NCI-H524 (cell line): ENCODE measurements around the gene KIF1B.
"Not testable (repeated sequence)": the region's sequence is repeated elsewhere in the genome, so short reads cannot be mapped to it uniquely, and the experiment has no call there.

Experiments used
- DNase-seq, 2 experiments: peaks; one replicate each; lab custom pipeline; 2025; lab: John Stamatoyannopoulos, UW

Gene KIF1B

DNA sequence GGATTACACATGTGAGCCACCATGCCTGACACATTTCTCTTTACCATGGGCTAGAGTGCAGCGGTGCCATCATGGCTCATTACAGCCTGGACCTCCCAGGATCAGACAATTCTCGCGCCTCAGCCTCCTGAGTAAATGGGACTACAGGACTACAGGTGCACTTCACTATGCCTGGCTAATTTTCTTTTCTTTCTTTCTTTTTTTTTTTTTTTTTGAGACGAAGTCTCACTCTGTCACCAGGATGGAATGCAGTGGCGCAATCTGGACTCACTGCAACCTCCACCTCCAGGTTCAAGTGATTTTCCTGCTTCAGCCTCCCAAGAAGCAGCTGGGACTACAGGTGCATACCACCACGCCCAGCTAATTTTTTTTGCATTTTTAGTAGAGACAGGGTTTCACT lies 14.8 kb upstream of the KIF1B start:
- no peak for DNase-seq

DNA sequence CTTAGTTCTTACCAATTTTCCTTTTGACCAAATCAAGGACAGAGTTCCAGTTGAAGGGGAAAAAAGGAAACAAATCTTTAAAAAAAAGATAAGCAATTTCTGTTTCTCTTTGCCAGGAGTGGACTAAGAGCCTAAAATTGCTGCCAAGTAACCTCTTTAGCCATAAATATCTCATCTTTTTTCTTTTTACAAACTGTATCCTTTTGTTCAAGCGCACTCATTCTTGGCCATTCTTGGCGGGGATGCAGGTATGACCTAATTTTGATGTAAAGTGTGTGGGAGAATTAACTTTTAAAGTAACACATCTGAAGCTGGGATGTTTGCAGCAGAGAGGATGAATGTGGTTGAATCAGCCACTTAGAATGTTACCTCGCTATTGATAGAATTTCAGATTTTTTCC lies 13.4 kb upstream of the KIF1B start:
- DNase-seq, result no peak

DNA sequence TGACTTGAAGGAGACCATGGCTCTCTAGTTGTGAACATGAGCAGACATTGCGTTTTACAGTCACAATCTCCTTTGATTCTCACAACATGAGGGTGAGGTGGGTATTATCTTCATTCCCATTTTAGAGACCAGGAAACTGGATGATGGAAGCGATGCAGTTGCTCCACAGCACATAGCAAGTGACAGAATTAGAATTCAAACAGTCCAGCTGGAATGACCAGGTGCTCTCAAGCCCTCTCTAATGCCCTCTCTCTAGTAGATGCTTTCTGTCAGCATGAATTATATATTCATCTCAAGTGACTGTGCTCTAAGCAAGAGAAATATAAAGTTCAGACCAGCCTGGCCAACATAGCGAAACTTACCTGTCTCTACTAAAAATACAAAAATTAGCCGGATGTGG lies 9.8 kb upstream of the KIF1B start:
- DNase-seq, result peak in 1 of 2 experiments; percentile 10

DNA sequence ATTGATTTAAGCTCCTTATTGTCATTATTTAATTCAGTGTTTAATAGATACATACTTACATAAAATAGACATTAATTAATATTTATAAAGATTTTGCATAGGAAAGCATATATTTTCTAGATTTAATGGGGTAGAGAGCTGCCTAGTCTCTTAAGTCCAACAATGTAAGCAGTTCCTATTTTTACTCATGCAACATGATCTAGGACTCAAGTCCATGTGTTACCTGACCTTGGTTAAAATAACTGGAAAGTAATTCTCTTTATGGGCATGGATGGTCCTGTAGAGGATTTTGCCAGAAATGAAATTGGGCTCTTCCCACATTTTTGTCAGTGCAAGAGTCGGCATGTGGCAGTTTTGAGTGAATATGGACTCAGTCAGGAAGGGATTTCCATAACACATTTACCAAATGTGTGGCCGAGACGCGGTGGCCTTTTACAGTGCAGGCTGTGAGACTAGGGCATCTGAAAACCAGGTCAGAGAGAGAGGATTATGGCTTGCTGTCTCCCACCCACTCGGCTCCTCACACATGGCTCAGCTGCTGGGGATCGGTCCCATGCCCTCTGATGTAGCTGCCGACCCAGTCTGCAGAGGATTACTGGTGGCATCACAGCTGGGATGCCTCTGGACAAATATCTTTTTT lies 6.2 kb upstream of the KIF1B start:
- DNase-seq, result peak; percentile 17 to 63

DNA sequence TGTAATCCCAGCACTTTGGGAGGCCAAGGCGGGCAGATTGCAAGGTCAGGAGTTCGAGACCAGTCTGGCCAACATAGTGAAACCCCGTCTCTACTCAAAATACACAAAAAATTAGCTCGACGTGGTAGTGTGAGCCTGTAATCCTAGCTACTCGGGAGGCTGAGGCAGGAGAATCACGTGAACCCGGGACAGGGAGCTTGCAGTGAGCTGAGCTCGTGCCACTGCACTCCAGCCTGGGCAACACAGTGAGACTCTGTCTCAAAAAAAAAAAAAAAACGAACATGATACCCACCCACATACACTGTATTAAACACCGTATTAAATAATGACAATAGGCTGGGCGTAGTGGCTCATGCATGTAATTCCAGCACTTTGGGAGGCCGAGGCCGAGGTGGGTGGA lies 5.2 kb upstream of the KIF1B start:
- not testable (repeated sequence) for DNase-seq

DNA sequence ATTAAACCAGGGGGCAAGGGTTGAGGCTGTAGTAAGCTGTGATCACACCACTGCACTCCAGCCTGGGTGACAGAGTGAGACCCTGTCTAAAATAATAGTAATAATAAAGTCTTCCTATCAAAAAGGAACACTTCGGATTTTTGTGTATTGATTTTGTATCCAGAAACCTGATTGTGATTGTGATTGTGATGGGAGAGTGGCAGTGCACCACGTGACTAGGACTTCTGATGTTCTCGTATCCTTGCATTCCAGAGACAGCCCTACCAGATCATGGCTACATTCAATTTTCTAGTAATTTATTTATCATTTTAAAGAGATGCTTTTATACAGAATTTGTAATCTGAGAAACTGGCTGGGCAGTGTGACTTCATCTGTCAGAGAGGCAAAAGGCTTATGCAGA lies 2.6 kb upstream of the KIF1B start:
- DNase-seq, result no peak

DNA sequence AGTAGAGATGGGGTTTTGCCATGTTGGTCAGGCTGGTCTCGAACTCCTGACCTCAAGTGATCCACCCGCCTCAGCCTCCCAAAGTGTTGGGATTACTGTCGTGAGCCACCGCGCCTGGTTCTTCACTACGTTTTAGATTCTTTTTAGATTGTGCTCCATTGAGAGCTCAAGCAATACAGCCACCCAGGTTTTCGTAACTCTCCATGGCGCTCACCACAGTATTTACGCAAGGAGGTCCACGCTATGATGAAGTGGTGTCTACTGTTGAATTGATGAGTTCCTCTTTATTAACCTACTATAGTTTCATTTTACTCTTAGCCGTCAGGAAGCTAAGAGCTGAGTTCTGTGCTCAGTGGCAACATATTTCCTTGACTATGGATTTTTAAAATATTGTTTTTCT lies 1.8 kb upstream of the KIF1B start:
- no peak for DNase-seq

DNA sequence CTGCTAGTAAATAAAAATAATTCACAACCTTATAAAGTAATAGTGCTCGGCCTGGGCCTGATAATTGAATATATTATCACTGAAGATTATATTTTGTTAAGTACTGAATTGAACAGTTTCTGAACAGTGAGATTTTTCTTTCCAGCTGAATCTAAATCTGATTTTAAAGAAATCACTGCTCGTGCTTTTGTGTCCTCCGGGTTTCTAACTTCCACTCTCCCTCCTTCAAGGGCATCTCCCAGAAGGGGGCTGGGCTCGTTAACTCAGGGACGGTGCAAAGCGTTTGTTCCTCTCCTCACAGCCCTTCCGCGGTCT lies 823 bp upstream of the KIF1B start:
- DNase-seq, result no peak

DNA sequence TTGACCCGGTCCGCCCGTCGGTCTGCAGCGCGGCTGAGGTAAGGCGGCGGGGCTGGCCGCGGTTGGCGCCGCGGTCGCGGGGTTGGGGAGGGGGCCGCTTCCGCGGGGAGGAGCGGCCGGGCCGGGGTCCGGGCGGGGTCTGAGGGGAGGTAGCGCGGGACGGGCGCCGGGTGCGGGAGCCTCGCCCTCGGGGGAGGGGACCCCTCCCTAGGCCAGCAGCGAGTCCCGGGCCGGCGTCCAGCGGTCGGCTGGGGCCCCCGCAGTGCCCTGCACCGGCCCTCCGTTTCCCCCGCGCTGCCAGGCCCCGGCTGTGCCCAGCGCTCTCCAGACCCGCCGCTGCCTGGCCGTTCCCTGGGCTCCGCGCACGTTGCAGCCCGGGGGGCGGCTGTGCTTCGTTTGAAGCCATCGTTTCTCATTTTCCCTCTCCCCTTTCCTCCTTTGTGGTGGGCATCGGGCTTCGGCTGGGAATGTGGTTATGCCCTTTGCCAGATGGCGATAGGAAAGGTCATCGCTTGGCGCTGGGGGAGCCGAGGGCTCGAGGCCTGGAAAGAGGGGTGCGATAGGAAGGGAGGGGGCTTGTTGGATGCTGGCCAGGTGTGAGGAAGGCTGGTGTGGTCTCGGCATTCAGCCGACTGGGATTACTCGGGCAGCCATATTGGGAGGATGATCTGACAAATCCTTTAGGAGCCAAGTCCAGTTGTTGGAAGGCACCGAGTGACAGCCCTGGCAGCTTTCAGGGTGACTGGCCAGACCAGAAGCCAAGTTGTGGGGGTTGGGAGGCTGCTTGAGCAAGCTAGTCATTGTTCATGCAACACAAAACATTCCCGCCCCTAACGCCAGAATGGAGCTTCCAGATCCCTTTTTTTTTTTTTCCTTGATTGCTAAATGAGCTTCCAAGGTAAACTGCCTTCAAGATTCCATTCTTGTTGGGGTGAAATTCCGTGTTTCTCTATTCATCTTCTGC lies 753 bp downstream of the KIF1B start:
- peak; percentile 43 to 78 for DNase-seq

DNA sequence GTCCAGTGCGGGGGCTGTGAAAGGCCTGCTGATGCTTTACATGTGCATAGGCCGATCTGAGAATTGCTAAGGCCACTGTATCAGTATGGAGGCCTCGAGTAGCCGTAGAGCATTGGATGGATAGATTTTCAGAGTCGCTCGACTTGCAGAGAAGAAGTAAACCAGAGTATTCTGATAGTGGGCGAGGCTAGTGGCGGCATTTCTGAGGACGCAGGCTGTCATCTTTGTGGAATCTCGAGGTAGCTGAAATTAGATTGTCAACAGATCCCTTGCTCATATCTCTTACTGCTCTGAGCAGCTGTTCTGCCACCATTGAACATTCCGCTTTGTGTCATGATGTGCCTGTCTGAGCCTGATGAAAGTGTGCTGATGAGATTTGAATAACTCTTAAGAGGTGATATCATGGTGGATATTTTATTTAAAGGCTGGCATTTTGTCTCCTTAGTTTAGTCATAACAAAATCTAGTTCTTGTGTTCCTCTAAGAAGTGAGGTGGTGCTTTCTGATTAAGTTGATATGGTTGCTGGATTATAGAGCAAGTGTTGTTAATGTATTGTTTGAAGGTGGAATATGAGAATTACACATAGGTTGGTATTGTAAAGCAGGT lies 1.5 kb downstream of the KIF1B start:
- peak in 1 of 2 experiments; percentile 47 for DNase-seq

DNA sequence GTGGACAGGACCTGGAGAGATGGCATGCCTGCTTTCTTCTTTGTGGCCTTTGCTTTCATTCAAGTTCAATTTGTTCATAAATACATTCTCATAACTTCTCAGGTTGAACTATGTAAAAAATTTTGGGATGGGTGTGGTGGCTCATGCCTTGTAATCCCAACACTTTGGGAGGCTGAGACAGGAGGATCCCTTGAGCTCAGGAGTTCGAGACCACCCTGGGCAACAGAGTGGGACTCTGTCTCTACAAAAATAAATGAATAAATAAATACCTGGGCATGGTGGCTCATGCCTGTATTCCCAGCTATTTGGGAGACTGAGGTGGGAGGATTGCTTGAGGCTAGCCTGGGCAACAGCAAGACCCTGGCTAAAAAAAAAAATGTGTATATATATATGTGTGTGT lies 2.1 kb downstream of the KIF1B start:
- DNase-seq, result no peak

DNA sequence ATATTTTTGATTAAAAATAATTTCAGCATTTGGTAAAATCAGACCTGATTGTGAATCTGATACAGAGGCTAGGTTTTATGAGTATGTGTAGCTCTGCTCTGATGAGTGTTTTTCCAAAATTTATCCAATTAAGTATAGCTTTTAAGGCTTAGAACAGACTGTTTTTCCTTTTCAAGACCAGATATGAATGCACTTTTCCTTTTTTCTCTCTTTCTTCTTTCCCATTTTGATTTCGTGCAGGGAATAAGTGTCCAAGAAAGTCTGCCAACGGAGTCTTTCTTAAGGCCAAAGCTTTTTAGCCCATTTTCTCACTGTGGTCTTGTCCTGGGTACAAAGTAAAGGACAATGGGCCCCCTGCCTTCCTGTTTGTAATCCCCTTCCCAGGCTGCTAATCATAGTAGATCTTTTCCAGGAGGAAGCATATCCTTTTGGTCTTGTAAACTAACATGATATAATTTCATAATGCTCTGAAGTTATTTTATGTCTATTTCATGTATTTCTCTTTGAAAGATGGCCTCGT lies 2.9 kb downstream of the KIF1B start:
- no peak for DNase-seq

DNA sequence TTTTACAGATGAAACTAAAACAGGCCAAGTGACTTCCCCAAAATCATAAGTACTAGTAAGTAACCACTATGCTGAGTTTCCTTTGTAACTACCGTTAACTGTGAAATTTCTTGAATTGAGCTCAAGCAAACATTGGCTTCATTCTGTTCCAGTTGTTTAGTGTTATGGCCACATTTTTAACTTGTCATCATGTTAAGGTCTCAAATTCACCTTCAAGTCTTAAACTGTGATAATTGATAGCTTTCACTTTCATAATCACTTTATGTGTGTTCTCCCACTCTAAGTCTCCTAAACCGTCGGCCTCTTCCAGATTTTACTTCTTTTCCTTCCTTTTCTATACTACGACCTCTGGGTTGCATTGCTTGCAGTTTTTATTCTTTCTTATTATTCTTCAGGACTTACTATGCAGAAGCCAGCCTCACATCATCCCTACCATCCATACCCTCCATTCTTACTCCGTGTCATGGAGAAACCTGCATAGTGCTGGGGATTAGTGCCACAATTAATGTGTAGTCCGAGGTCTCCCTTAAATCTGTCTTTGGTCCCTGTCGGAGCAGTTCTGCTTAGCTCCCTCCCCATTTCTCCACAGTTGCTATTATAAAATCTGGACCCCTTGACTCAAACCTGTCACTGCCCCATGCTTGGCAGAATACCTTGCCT lies 5.8 kb downstream of the KIF1B start:
- DNase-seq, result no peak

DNA sequence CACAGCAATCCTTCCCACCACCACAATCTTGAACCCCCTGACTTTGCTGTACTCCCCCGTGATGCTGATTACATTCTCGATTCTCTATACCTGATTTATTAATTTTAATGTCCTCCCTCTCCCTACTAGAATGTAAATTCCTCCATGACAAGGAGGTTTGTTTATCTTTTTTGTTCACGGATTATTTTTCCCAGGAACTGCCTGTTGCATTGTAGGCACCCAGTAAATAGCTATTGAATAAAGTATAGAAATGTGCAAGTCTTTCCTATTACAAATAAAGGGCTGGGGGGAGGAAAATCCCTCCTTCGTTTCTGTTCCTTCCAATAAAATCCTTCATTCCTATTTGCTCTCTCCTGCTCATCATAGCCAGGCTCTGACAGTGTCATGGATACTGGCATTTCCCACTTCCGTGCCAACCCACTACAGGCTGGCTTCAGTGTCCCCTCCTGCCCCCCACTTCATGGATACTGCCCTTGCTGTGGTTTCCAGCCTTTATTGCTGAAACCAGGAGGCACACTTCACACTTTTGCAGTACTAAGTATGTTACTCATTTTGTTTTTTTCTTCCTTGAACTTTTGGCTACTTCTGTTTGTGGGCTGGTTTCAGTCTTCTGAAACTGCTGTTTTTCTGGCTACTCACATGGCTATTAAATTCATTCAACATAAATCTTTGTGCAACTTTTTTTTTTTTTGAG lies 7.5 kb downstream of the KIF1B start:
- no peak for DNase-seq

DNA sequence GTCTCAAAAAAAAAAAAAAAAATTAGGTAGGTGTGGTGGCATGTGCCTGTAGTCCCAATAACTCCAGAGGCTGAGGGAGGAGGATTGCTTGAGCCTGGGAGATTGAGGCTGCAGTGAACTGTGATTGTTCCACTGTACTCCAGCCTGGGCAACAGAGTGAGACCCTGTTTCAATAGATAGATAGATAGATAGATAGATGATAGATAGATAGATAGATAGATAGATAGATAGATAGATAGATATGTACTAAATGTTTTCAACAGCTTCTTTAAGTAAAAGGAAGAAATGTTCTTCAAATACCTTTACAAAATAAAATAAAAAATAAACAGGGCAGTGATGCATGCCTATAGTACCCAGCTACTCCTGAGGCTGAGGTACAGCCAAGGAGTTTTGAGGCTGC lies 9.8 kb downstream of the KIF1B start:
- no peak for DNase-seq

DNA sequence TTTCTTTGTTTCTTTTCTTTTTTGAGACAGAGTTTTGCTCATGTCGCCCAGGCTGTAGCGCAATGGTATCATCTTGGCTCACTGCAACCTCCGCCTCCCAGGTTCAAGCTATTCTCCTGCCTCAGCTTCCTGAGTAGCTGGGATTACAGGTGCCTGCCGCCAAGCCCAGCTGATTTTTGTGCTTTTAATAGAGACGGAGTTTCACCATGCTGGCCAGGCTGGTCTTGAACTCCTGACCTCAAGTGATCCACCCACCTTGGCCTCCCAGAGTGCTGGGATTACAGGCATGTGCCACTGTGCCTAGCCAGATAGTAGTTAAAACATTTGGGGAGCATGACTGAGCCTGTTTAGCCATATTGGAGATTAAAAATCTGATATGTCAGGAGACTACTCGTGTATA lies 10.3 kb downstream of the KIF1B start:
- not testable (repeated sequence) for DNase-seq

DNA sequence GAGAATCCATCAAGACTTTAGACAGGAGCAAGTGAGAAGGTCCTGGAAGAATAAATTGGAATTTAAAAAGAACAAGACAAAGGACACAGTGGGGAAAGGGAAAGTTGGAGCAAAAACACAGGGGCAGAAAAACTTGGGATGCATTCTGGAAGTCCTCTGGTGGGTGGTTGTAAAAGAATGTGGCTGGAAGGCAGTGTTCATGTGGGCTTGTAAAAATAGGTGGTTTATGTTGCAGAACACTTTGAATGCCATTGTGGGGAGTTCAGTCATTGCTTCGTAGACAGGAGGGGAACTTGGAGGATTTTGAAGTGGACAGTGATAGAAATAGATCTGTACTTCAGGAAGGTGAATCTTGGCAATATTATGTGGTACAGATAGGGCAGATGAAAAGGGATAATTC lies 15.2 kb downstream of the KIF1B start:
- no peak for DNase-seq

DNA sequence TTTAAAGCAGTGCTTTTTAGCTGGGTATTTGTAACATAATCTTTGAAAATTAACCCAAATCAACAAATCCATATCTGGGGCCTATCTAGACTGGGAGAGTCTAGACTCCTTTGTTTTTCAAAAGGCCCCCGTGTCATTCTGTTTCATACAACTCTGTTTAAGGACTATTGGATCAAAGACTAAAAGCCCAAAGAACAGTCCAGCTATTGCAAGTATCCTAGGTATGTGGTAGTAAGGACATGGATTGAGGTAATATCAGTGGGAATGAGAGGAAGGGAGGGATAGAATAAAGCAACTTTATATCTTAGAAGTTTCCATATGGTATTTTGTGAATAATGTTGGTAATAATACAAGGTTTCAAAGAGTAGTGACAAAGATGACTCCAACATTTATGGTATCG lies 18.2 kb downstream of the KIF1B start:
- no peak for DNase-seq

DNA sequence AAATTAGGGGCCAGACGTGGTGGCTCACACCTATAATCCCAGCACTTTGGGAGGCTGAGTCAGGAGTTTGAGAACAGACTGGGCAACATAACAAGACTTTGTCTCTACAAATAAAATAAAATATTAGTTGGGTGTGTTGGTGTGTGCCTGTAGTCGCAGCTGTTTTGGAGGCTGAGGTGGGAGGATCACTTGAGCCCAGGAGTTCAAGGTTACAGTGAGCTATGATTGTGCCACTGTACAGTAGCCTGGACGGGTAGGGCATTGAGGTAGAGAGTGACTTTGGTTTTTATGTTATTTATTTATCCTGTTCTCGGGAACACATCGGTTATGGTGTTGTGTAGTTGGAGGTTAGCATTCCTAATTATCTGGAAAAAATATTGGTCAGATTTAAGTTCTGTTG lies 19.5 kb downstream of the KIF1B start:
- no peak for DNase-seq

DNA sequence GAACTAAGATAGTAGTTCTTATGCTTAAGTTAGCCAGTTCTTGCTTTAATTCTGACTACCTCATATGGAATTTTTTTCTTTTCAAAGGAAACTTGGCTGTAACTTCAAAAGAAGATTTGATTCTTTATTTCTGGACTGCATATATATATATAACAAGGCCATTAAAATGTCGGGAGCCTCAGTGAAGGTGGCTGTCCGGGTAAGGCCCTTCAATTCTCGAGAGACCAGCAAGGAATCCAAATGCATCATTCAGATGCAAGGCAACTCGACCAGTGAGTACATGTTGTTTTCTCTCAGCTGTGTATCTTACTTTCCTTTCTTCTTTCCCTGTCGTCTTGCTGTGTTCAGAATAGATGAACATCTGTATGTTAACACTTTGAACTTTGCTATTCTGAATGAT lies 21.8 kb downstream of the KIF1B start:
- DNase-seq, result no peak

DNA sequence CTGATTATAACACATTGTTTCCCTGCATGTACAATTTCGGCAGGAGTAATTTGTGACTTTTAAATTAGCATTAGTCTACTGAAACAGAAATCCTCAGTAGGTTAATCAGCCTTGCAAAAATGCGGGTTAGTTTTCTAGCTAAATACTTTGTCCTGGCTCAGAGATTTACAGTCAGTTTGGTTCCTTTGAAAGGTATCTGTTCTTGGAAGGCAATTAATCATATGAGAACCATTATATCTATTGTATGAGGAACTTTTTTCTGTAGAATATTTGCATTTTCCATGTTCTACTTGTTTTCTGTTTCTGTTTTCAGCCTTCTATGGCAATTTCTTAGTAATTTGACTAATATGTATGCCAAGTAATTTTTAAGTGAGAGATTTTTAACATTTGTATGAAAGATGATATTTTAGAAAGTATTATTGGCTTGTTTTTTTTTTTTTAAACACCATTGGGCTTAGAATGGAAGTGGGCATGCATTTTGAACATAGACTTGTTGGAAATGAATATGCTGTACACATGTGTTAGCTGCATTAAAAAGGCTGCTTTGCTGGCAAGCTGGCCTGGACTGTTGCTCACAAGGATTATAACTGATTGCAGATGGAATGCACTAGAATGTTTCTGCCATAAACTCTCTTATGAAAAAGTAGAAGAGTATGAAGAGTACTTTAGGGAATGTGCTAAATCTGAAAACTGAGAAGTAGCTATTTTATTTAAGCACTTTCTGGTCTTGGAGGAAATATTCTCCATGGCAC lies 26.2 kb downstream of the KIF1B start:
- DNase-seq, result no peak
